Subcutaneous preadipocyte (primary cell): ENCODE results near the gene ACSS2. TPM values are rescaled to one million over a fixed set of nuclear protein-coding genes. Genes with fewer than 3 reads are reported as not detected.

Experiments
- total RNA-seq: library from RNA; depleted of rRNA; stranded (reverse); fragments of >200 nt; gene quantifications from 2 replicates; pipeline ENCODE4 v1.2.3, GENCODE V29; 2012

The ACSS2 gene, protein sequence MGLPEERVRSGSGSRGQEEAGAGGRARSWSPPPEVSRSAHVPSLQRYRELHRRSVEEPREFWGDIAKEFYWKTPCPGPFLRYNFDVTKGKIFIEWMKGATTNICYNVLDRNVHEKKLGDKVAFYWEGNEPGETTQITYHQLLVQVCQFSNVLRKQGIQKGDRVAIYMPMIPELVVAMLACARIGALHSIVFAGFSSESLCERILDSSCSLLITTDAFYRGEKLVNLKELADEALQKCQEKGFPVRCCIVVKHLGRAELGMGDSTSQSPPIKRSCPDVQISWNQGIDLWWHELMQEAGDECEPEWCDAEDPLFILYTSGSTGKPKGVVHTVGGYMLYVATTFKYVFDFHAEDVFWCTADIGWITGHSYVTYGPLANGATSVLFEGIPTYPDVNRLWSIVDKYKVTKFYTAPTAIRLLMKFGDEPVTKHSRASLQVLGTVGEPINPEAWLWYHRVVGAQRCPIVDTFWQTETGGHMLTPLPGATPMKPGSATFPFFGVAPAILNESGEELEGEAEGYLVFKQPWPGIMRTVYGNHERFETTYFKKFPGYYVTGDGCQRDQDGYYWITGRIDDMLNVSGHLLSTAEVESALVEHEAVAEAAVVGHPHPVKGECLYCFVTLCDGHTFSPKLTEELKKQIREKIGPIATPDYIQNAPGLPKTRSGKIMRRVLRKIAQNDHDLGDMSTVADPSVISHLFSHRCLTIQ
- total RNA-seq, result 84.9 and 98.9 TPM in 2 replicates

DNA sequence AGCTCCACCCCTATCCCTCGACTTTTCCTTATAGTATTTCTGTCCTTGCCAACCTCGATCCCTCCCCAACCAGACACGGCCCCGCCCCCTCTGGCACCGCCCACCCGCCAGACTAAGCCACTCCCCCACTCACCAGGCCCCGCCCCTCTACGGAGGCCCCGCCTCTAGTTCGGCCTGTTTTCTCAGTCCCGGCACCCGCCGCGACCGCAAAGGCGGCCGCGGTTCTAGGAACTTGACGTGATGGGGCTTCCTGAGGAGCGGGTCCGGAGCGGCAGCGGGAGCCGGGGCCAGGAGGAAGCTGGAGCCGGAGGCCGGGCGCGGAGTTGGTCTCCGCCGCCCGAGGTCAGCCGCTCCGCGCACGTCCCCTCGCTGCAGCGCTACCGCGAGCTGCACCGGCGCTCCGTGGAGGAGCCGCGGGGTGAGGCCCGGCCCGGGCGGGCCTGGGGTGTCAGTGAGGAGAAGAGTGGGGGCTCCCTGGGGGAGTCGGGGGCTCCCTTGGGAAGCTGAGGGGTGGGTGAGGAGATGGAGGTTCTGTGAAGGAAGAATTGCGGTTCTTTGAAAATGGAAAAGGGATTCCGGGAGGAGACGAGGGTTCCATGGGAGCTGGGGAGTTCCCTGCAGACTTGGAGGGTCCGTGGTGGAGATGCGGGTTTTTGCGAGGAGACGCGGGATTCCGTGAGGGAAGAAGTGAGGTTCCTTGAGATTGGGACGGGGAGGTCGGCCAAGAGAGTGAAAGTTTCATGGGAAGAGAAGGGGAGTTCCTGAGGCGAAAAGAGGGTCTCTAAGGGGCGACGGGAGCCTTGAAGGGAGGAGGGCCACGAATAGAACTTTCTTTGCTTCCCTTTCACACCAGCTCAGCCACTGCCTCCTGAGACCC is at the start of gene ACSS2:
Gene ACSS2, plus strand, starts transcription at position 207 of the 877 bp plus-strand sequence. Its CDS starts 34 bp downstream, at position 241.

DNA sequence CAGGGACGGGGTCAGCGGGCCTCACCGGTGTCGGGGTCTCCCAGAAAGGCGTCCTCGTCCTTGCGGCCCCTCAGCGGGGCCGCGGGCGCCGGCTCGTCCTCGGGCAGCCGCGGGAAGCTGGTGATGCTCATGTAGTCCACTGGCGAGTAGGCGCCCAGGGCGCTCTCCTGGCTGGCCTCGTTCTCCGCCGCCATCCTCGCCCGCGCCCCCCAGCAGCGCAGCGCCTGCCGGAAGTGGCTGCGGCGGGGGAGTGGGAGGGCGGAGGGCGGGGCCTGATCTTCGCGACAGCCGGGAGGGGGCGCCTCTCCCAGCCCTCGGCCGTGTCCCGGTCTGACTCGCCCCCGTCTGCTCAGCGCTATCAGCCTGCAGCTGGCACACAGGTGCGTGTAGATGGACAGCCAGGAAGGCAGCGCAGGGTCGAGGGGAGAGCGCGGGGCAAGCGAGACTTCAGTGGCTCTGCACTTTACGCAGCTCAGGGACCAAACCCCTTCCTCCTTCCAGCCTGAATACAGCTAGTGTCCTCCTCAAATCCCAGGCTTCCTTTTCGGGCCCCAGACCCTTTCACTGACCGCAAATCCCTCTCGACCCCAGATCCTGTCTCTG is 3.7 kb upstream of the ACSS2 start, which contains the start of gene GGT7:
Gene GGT7, minus strand, starts transcription at position 235 of the 603 bp plus-strand sequence. Its CDS starts 41 bp downstream, at position 194.

DNA sequence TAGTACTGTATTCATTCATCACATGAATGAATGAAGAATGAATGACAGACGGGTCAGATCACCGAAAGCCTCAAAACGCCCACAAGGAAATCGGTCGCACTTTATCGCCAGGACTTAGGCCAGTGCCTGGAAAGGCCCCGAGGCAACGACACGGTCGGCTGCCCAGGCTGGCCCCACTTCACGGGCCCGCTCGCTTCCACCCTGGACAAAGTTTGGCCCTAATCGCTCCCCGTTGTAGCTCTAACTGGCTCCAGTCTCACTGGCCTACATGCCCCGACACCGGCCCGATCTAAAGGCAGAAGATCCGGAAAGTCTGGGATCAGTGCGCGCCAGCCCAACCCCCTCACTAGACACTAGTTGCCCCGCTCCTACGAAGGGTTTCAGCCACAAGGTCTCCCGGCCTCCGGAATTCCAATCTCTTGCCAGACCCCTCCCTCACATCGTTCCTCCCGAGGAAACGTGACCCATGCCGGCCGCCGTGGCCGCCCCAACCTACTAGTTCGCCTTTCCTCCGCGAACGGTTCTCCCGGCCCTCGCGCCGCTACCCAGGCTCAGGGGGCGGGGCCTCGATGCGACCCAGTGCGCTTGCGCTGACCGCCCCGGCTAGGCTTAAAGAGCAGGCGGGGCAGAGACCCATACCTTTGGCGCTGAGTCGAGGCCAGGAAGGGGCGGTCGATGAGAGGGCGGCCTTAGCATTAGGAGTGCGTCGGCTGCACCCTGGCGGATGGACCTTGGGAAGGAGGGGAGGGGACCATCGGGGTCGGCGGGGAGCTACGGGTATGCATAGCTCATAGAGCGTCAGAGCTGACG is 79.0 kb downstream of the ACSS2 start, which contains the start of the genes GSS and MYH7B:
Gene GSS, minus strand, starts transcription at position 576 of the 810 bp plus-strand sequence. CDS start 3,954 bp downstream, outside the sequence.
Gene MYH7B, plus strand, starts transcription at position 638 of the 810 bp plus-strand sequence. CDS start 22,138 bp downstream, outside the sequence.

Other genes with a start within 250 kb of the ACSS2 start
- 14.5 and 16.2 TPM in 2 replicates for gene PIGU, start 199.5 kb upstream of the ACSS2 start, total RNA-seq
- 1.5 and 1.6 TPM in 2 replicates for gene TP53INP2, start 172.3 kb upstream of the ACSS2 start, total RNA-seq
- 7.7 and 9.4 TPM in 2 replicates for gene NCOA6, start 51.0 kb upstream of the ACSS2 start, total RNA-seq
- gene GGT7, start 3.8 kb upstream of the ACSS2 start, total RNA-seq, result 5.9 and 8.8 TPM in 2 replicates
- gene GSS, start 79.2 kb downstream of the ACSS2 start, total RNA-seq, result 64.7 and 74.1 TPM in 2 replicates
- gene MYH7B, start 79.3 kb downstream of the ACSS2 start, total RNA-seq, result under 0.01 TPM in 1 of 2 replicates, not detected in the other
- 65.0 and 75.5 TPM in 2 replicates for gene TRPC4AP, start 216.2 kb downstream of the ACSS2 start, total RNA-seq